Measurements from ENCODE around the gene ALB.

GRCh38 chr4:73417973-73418372 lies 13.9 kb downstream of the ALB start:
- TF ChIP-seq CTCF (IDR thresholded peaks at IDR 0.05) (no peak), ZFX (IDR thresholded peaks at IDR 0.05; ENCODE audit: borderline replicate concordance) (no peak)
